PC-9 (cell line): ENCODE measurements around the gene HSPB8. TPM values are rescaled to one million over a fixed set of nuclear protein-coding genes. Genes with fewer than 3 reads are reported as not detected.

Source experiments
- BruUV-seq: library from RNA; stranded (reverse); fragments of 400-500 nt; replicated peaks from 2 replicates; lab custom pipeline; 2021; lab: Mats Ljungman, UMichigan
- CTCF ChIA-PET: fragments of 300-600 bp; sonication (Branson Sonifier 250); formaldehyde crosslinking; loops from one replicate; lab custom pipeline; 2022; ENCODE audit warnings: antibody characterized with exemption; lab: Charles Lee
- POLR2A ChIA-PET: fragments of 300-600 bp; sonication (Branson Sonifier 250); formaldehyde crosslinking; loops from one replicate; lab custom pipeline; 2022; ENCODE audit warnings: antibody characterized with exemption; ENCODE audit not compliant: unreplicated experiment; lab: Charles Lee
- DNase-seq, 2 experiments: peaks; one replicate each; pipeline versions ENCODE4 v3.0.0 to v3.0.0-alpha.2; 2015 to 2022; ENCODE audit warnings: mixed read lengths in 1 of 2
- H2AFZ ChIP-seq: fragments of 200-600 bp; sonication (generic); 2 replicates; pipeline ENCODE4 v1.8.1; 2017; ENCODE audit warnings: antibody characterized with exemption
- H3F3A ChIP-seq: fragments of 200-600 bp; sonication (generic); 2 replicates; pipeline ENCODE4 v1.8.1; 2017; ENCODE audit warnings: antibody characterized with exemption, mild to moderate bottlenecking, low read depth; ENCODE audit not compliant: insufficient read depth
- H3K27ac ChIP-seq: fragments of 200-600 bp; sonication (generic); 2 replicates; pipeline ENCODE4 v1.6.1; 2016; ENCODE audit warnings: mixed run types
- H3K27me3 ChIP-seq: fragments of 200-600 bp; sonication (generic); 2 replicates; pipeline ENCODE4 v1.6.1; 2016; ENCODE audit warnings: low read depth, mixed run types; ENCODE audit not compliant: insufficient read depth
- H3K36me3 ChIP-seq: fragments of 200-600 bp; sonication (generic); 2 replicates; pipeline ENCODE4 v1.6.1; 2016; ENCODE audit warnings: low read depth, mixed run types
- H3K4me1 ChIP-seq: fragments of 200-600 bp; sonication (generic); replicated peaks from 2 replicates; pipeline ENCODE4 v1.6.1; 2016; ENCODE audit warnings: mixed run types; ENCODE audit not compliant: insufficient read depth
- H3K4me2 ChIP-seq: fragments of 200-600 bp; sonication (generic); 2 replicates; pipeline ENCODE4 v1.6.1; 2017; ENCODE audit warnings: mixed run types
- H3K4me3 ChIP-seq: fragments of 200-600 bp; sonication (generic); 2 replicates; pipeline ENCODE4 v1.6.1; 2016; ENCODE audit warnings: mixed run types
- H3K79me2 ChIP-seq: fragments of 200-600 bp; sonication (generic); 2 replicates; pipeline ENCODE4 v1.6.1; 2017; ENCODE audit warnings: low read depth, mixed run types
- H3K9me2 ChIP-seq: fragments of 200-600 bp; sonication (generic); 2 replicates; pipeline ENCODE4 v1.8.1; 2017; ENCODE audit warnings: mild to moderate bottlenecking; ENCODE audit not compliant: insufficient read depth
- H3K9me3 ChIP-seq: fragments of 200-600 bp; sonication (generic); 2 replicates; pipeline ENCODE4 v1.8.1; 2016; ENCODE audit warnings: low read depth; ENCODE audit not compliant: insufficient read depth
- H4K20me1 ChIP-seq: fragments of 200-600 bp; sonication (generic); 2 replicates; pipeline ENCODE4 v1.8.1; 2017; ENCODE audit not compliant: insufficient read depth
- CTCF ChIP-seq: fragments of 200-600 bp; sonication (generic); conservative IDR thresholded peaks from 2 replicates; pipeline ENCODE4 v1.6.1; 2017; ENCODE audit warnings: mixed run types, antibody characterized with exemption, mild to moderate bottlenecking, moderate library complexity
- EZH2 ChIP-seq: fragments of 200-600 bp; sonication (generic); IDR thresholded peaks from 2 replicates; pipeline ENCODE4 v1.8.0; 2017; ENCODE audit warnings: antibody characterized with exemption, low read depth
- intact Hi-C: fragments of 100-400 bp; cut with micrococcal nuclease; formaldehyde crosslinking; loops from one replicate; pipeline ENCODE4 v1.10.0; 2022; ENCODE audit not compliant: unreplicated experiment
- total RNA-seq: library from RNA; stranded (reverse); gene quantifications from 2 replicates; pipeline ENCODE4 v1.2.3, GENCODE V29; 2021

Gene HSPB8
- total RNA-seq, 1 experiment from 2014 or later: 6.0 TPM

GRCh38 chr12:119182701-119183493, 4.2 kb downstream of the HSPB8 start:
- Histone ChIP-seq H3K4me3 (no peak overlapping the region), H3K27ac (no peak overlapping the region), H3F3A (peaks cover 14% of the 10 kb centered on the region), H2AFZ (no peak overlapping the region), H3K4me2 (no peak overlapping the region), H4K20me1 (no peaks in the 10 kb centered on the region), H3K9me3 (no peaks in the 10 kb centered on the region), H3K79me2 (0 out of 2 replicates have a peak, but pooled peaks cover 3% of the 10 kb centered on the region), H3K4me1 (peaks cover 29% of the 10 kb centered on the region), H3K27me3 (no peaks in the 10 kb centered on the region), H3K9me2 (no peaks in the 10 kb centered on the region), H3K36me3 (no peaks in the 10 kb centered on the region)
- no peak for TF ChIP-seq EZH2
- TF ChIP-seq CTCF: no peak
- BruUV-seq: no TSS peak
- POLR2A ChIA-PET: no interaction called here
- no peak for DNase-seq
- CTCF ChIA-PET: no interaction called here
- intact Hi-C loops: no loop called here

GRCh38 chr12:119183942-119184695, 5.4 kb downstream of the HSPB8 start:
- no peak overlapping the region for H3K4me2 ChIP-seq
- no peak overlapping the region for H3K27ac ChIP-seq
- no peaks in the 10 kb centered on the region for H3K9me2 ChIP-seq
- ChIA-PET POLR2A (no interaction called here), CTCF (no interaction called here)
- TF ChIP-seq EZH2 (no peak), CTCF (no peak)
- H3K4me3 ChIP-seq: no peak overlapping the region
- H3K4me1 ChIP-seq: peaks cover 20% of the 10 kb centered on the region
- H3F3A ChIP-seq: peaks cover 12% of the 10 kb centered on the region
- H3K79me2 ChIP-seq: 0 out of 2 replicates have a peak, but pooled peaks cover 3% of the 10 kb centered on the region
- no peaks in the 10 kb centered on the region for H3K9me3 ChIP-seq
- no peaks in the 10 kb centered on the region for H4K20me1 ChIP-seq
- DNase-seq: no peak
- no peaks in the 10 kb centered on the region for H3K36me3 ChIP-seq
- H2AFZ ChIP-seq: no peak overlapping the region
- no peaks in the 10 kb centered on the region for H3K27me3 ChIP-seq
- BruUV-seq: no TSS peak
- intact Hi-C loops: no loop called here

- Histone ChIP-seq H3K27ac (no peak overlapping the region), H3K27me3 (no peaks in the 10 kb centered on the region), H3K36me3 (no peaks in the 10 kb centered on the region), H2AFZ (no peak overlapping the region), H3K79me2 (no peaks in the 10 kb centered on the region), H3K9me3 (no peaks in the 10 kb centered on the region), H3K4me2 (no peak overlapping the region), H3K4me3 (no peak overlapping the region), H3K4me1 (peaks cover 5% of the 10 kb centered on the region; the same call in 1 of the 2 replicates), H3F3A (no peaks in the 10 kb centered on the region), H4K20me1 (no peaks in the 10 kb centered on the region), H3K9me2 (no peaks in the 10 kb centered on the region)
- no peak for DNase-seq
- ChIA-PET CTCF (no interaction called here), POLR2A (interaction anchor here (0.7 kb wide), 1 partner anchor 25 kb away, joined by 4 read pairs; no protein-coding TSS in a partner anchor)
- BruUV-seq: no TSS peak
- intact Hi-C loops: no loop called here
- TF ChIP-seq EZH2 (no peak), CTCF (no peak)
These were observed 16.5 kb downstream of the HSPB8 start for GRCh38 chr12:119195256-119195655.
